Measurements from ENCODE around the gene SASH1. TPM values are rescaled to one million over a fixed set of nuclear protein-coding genes. Genes with fewer than 3 reads are reported as not detected.

Gene SASH1
- total RNA-seq, 1 donor from 2014 or later, result 63.8 TPM

DNA sequence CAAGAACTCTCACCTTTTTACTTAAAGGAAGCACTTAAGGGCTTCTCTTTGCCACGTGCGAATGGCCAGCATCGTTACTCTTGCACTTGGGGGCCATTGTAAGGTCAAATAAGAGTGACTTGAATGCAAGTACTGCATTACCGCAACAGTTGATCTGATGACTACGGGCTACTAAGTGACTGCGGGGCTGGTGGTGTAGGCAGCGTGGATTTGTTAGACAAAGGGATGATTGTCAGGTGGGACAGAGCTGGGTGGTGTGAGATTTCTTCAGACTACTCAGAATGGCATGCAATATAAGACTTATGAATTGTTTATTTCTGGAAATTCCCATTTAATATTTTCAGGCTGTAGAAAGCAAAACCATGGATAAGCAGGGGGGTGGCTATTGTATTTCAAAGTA, 204.5 kb downstream of the SASH1 start:
- DNase-seq (ENCODE audit: low spot score), result no peak

- DNase-seq (ENCODE audit: low spot score), result no peak
These were observed 205.6 kb downstream of the SASH1 start for GRCh38 chr6:148548065-148548748.

- no peak for DNase-seq (ENCODE audit: low spot score)
These were observed 206.1 kb downstream of the SASH1 start for GRCh38 chr6:148548749-148549140.

- no peak for DNase-seq (ENCODE audit: low spot score)
These were observed 207.9 kb downstream of the SASH1 start for GRCh38 chr6:148550569-148550968.

GRCh38 chr6:148551226-148551625, 208.6 kb downstream of the SASH1 start:
- no peak for DNase-seq (ENCODE audit: low spot score)

DNA sequence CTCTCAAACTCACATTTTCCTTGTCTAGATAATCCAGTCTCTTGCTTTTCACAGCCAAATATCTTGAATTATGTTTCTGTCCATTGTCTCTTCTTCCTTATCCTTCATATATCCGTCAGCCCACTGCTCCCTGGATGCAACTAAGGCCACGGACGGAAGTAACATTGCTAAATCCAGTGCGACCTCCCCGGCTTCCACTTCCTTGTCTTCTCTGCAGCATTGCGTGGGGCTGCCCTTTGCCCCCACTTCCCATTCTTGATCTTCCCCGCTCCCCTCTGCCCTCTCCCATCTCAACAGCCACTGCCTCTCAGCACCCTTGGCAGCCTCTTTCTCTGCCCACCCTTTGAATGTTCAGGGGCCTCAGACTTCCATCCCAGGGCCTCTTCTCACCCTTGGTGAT, 213.8 kb downstream of the SASH1 start:
- no peak for DNase-seq (ENCODE audit: low spot score)

DNA sequence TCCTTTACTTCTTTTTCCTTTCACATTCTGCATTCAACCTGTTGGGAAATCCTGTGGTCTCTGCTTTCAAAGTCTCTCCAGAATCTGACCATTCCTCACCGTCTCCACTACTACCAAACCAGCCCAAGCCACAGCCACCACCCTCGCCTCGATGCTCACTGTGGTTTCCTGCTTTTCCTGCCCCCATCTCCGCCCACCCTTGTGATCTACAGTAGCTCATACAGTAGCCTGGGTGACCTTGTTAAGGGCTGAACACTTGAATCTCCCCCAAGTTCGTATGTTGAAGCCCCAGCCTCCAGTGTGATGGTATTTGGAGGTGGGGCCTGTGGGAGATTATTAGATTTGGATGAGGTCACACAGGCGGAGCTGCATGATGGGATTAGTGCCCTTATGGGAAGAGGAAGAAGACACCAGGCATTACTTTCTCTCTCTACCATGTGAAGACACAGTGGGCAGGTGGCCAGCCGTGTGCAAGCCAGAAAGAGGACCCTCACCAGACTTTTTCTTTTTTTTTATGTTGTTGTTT, 215.2 kb downstream of the SASH1 start:
- DNase-seq (ENCODE audit: low spot score), result no peak

GRCh38 chr6:148559848-148560433, 217.3 kb downstream of the SASH1 start:
- peak; percentile 69 for DNase-seq (ENCODE audit: low spot score)

GRCh38 chr6:148561629-148562028, 219.0 kb downstream of the SASH1 start:
- DNase-seq (ENCODE audit: low spot score), result no peak

DNA sequence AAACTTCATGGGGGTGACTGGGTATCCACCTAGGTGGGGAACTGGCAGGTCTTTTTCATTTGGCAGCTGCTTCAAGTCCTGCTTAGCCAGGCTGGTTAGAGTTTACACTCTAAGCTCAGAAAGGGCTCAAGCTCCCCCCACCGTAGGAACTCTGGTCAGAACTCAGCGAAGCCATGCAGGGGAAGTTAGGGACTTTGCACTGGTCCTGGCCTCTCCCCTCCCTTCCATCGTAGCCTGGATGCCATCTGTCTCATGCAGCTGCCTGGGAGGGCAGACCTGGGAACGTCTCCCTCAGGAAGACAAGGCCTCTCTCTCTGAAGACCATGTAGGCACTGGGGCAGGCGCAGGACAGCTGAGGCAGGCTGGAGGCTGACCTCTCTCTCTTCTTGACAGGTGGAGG, 220.4 kb downstream of the SASH1 start:
- no peak for DNase-seq (ENCODE audit: low spot score)

DNA sequence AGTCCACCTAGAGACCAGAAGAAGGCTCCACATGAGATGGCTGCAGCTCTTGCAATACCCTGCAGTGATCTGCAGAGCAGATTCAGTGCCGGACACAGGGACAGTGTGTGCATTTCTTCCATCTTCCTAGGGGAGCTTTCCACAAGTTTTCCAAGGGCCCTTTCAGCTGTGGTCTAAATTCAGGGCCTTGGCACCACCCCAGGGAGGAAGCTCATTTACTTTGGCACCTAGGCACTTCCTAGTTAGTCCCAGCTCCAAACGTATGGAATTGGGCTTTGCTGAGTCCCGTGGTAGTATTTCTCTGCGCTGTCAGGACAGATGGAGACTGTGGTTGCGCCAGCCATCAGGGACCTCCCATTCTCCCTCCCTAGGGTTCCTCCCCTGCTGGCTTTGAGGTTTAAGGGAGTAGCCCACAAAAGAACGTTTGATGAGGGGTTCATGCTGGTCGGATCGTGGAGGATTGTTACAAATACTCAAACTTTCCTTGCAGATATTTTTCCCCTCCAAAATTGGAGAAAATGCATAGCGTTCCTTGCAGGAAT, 221.9 kb downstream of the SASH1 start:
- no peak for DNase-seq (ENCODE audit: low spot score)

- no peak for DNase-seq (ENCODE audit: low spot score)
These were observed 222.8 kb downstream of the SASH1 start for GRCh38 chr6:148565321-148565926.

- DNase-seq (ENCODE audit: low spot score), result peak; percentile 33
These were observed 223.5 kb downstream of the SASH1 start for GRCh38 chr6:148565930-148566663.

- no peak for DNase-seq (ENCODE audit: low spot score)
These were observed 224.2 kb downstream of the SASH1 start for GRCh38 chr6:148566664-148567350.

DNA sequence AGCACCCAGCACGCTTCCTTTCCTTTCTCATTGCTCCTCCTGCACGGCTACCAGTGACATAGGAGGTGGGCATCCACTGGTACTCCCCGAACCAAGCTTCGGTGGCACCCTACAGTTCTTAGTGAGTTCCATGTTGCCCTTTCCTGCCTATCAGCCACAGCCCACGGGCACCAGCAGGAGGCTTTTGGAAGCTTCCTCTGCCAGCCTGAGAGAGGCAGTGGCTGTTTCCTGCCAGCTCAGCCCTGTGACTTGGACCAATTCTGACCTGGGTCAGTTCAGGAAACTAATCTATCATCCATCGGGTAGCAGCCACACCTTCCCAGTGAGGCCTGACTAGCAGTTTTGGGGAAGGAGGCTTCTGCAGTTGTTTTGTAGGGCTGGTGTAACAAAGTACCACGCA, 227.8 kb downstream of the SASH1 start:
- DNase-seq (ENCODE audit: low spot score), result no peak

GRCh38 chr6:148572676-148573335, 230.2 kb downstream of the SASH1 start:
- DNase-seq (ENCODE audit: low spot score), result no peak

DNA sequence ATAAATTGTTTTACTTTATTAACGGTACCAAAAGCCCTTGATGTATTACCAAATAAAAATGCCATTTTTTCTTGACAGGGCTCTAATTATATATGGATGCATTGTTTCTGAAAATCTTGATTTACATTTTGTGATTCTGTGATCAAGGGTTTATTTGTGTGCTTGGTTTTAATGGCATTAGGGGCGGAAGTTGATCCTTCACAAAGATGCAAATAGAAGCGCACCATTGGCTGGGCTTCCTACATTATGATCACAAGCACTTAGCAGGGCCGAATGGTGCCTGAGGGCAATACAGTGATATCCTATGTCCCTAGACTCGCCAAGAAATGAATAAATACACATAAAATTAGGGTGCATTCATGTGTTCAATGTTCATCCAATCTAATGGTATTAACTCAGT, 231.3 kb downstream of the SASH1 start:
- no peak for DNase-seq (ENCODE audit: low spot score)

DNA sequence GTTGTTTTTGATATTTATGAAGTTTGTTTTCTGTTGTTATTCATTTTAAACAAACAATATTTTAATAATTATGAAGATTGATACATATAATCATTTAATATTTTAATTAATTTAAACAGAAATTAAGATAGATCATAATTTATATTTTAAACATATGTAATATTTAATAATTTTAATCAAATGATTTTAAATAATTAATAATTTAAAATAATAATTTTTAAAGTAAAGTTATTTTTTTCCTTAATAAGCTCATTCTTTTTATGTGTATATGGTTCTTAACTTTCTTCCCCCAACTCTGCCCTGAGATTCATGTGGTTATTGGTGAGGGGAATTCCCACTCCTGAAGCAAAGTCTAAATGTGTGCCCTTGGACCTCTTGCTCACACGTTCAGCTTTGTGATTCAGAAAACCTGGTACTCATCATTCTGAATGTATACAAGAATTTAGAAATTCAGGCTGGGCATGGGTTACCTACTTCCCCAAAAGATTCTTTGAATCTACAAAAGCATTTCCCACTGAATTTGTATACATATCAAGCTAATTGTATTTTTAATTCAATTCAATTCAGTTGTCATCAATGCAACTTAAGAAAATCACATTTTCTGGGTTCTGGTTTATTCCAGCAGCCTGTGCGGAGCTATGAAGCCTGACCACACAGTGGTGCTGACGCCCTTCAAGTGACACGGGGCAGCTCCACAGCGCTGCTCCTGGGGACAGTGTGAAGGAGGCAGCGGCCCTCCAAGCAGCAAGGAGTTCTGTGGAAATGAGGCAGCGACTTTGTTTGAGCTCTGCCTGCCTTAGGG, 235.2 kb downstream of the SASH1 start:
- peak; percentile 84 for DNase-seq (ENCODE audit: low spot score)

GRCh38 chr6:148578489-148578814, 235.8 kb downstream of the SASH1 start:
- DNase-seq (ENCODE audit: low spot score), result no peak

All from umbilical cord (tissue), 2 donors.